Right ventricle myocardium superior (tissue), 1 donor: ENCODE data around the gene TEDC2. TPM values are rescaled to one million over a fixed set of nuclear protein-coding genes. Genes with fewer than 3 reads are reported as not detected.
A peak's percentile ranks its signal among the peaks of the same experiment; 100 is the strongest.

Source experiments
- ATAC-seq: fragments of 200-7000 bp; cut with Tn5 transposase; one replicate; pipeline ENCODE4 v1.9.1; 2020; ENCODE audit warnings: mild to moderate bottlenecking; ENCODE audit not compliant: poor library complexity
- DNase-seq: peaks from one replicate; pipeline ENCODE4 v3.0.0-alpha.2; 2020
- intact Hi-C: fragments of 100-400 bp; cut with DNase I; formaldehyde crosslinking; loops from one replicate; pipeline ENCODE4 v1.11.2; 2022
- long read RNA-seq: library from polyadenylated mRNA; unstranded; transcript quantifications from one replicate; pipeline ENCODE4 v2.0.0, GENCODE V29; 2021
- total RNA-seq: library from RNA; stranded (reverse); fragmentation: NEBNext Ultra II Directional; extraction: Animal tissue kit (Norgen Biotek cat#: 25700); gene quantifications from one replicate; pipeline ENCODE4 v1.2.1, GENCODE V29; 2021
- donor health status: DM: no; HTN: yes; CAD: no; lungs with severe emphysema.

The TEDC2 gene, protein sequence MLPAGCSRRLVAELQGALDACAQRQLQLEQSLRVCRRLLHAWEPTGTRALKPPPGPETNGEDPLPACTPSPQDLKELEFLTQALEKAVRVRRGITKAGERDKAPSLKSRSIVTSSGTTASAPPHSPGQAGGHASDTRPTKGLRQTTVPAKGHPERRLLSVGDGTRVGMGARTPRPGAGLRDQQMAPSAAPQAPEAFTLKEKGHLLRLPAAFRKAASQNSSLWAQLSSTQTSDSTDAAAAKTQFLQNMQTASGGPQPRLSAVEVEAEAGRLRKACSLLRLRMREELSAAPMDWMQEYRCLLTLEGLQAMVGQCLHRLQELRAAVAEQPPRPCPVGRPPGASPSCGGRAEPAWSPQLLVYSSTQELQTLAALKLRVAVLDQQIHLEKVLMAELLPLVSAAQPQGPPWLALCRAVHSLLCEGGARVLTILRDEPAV
- 1.0 TPM for total RNA-seq
- long read RNA-seq, partial matches to known transcripts: 1 of 5 reads
- long read RNA-seq, other reads (novel, unspliced or antisense): 2 of 5 reads

DNA sequence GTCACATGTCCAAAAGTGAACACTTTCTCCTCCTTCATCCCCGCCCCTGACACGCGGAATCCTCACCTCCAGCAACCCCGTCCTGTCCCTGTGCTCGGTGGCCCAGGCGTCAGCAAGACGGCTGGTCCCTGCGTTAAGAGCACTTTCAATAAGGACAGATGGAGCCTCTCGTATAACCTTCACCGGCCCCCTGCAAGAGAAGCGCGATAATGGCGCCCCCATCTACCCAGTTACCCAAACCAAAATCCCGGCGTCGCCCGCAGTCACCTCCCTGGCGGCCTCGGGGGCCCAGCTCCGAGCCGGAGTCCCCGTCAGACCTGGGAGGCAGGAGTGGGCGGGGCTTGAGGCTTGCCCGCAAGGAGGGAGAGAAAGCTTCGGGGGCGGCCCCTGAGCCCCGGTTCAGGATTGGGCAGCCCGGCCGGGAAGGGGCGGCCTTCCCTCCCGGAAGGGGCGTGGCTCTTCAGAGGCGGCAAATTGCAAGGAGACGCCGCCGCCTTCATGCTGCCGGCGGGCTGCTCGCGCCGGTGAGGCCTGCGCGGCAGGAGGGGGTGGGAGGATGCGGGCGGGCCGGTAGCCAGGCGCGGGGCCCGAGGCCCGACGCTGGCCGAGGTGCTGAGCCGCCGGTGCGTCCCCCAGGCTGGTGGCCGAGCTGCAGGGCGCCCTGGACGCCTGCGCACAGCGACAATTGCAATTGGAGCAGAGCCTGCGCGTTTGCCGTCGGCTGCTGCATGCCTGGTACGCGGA is at the start of gene TEDC2:
TSS of gene TEDC2 (plus strand) at position 463 of the 744 bp plus-strand sequence. CDS start at position 499, 36 bp downstream.
- DNase-seq (peak; percentile 98), ATAC-seq (peak; percentile 100)
- intact Hi-C loops: no loop called here

DNA sequence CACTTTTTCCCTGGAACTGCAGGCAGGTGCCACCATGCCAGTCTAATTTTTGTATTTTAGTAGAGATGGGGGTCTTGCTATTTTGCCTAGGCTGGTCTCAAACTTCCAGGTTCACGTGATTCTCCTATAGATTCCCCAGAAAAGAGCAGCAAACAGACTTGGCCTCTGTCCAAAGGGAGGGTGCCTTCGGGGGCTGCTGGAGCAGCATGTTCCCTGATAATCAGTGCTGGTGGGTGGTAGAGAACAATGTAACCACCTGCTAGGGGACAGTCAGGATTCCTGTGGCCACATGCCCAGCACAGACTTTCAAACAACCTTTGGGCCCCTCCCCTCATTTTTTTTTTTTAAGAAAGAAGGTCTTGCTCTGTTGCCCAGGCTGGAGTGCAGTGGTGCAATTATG is 44.8 kb upstream of the TEDC2 start:
- DNase-seq: no peak

DNA sequence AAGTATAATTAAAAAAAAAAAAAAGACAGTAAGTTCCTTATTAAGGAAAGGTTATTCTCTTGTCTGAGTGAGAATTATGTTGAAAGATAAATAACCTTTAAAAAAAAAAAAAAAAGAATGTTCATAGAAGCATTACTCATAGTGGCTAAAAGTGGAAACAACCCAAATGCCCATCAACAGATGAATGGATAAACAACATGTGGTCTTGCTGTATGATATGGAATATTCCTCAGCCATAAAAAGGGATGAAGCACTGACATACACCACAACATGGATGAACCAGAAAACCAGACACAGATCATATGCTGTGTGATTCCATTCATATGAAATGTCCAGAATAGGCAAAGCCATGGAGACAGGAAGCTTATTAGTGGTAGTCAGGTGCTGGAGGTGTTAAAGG is 39.9 kb upstream of the TEDC2 start:
- no peak for ATAC-seq
- DNase-seq: no peak
- intact Hi-C loops: loop anchor here (10.0 kb wide), 1 partner anchor 75 kb away; the partner anchor contains the start of gene ABCA3

More for the DNA sequence above, 44.8 kb upstream of the TEDC2 start:
- intact Hi-C loops: no loop called here
- no peak for ATAC-seq

DNA sequence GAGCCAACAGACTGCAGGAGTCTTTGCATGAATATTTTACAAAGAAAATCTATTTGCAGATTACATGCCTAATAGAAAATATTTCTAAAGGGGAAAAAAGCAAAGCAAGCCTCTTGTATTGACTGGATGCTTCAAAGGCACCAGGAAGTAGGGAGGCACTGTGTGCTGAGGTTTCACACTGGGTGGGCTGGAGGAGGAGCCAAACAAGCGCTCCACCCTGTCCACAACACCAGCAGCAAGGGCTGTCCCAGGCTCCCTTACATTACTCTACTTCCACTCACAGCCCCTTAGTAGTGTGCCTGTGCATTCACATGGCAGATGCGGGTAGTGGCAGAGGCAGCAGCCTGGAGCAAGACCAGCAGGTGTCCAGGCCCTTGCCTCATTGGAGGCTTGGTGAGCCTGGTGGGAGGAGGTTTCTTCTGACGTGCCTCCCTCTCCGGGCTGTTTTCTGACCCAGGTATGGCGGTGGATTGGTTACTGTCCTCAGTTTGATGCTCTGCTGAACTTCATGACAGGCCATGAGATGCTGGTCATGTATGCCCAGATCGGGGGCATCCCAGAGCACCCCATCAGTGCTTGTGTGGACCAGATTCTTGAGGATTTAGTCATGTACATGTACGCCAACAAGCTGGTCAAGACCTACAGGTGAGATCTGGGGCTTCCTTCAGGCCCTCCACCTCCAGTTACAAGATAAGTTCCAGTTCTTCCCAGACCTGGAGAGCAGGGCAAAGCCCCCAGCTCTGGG is 37.6 kb upstream of the TEDC2 start:
- DNase-seq: no peak
- no peak for ATAC-seq
- intact Hi-C loops: loop anchor here (10.0 kb wide), 1 partner anchor 77 kb away; the partner anchor contains the start of gene ABCA3

DNA sequence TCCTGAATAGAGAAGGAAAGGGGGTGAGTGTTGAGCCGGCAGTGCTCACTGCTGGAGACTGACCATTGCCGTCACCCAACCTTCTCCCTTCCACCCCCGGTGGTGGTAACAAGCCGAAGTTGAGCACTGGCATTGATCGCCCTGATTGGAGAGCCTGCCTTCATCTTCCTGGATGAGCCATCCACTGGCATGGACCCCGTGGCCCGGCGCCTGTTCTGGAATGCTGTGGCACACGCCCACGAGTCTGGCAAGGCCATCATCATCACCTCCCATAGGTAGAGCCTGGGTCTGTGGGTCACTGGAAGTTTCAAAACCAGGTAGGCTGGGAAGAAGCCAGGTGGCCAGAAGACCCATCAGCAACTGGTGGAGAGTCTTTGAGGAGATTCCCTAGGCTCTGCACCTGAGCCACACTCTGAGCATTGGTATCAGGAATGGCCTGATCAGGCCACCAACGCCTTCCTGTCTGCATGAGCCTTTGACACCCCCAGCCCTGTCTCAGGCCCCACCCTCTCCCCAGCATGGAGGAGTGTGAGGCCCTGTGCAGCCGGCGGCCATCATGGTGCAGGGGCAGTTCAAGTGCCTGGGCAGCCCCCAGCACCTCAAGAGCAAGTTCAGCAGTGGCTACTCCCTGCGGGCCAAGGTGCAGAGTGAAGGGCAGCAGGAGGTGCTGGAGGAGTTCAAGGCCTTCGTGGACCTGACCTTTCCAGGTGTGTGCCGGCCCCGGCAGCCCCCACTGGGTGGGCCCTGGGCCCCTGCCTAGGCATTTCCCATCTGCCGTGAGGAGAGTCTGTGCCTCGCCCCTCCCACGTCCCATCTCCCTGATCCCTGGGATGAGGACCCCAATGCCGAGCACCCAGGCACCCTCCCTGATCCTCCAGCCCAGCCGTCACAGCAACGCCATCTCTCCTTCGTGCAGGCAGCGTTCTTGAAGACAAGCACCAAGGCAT is 35.6 kb upstream of the TEDC2 start:
- intact Hi-C loops: loop anchor here (10.0 kb wide), 1 partner anchor 80 kb away; the partner anchor contains the start of gene ABCA3
- no peak for DNase-seq
- no peak for ATAC-seq

DNA sequence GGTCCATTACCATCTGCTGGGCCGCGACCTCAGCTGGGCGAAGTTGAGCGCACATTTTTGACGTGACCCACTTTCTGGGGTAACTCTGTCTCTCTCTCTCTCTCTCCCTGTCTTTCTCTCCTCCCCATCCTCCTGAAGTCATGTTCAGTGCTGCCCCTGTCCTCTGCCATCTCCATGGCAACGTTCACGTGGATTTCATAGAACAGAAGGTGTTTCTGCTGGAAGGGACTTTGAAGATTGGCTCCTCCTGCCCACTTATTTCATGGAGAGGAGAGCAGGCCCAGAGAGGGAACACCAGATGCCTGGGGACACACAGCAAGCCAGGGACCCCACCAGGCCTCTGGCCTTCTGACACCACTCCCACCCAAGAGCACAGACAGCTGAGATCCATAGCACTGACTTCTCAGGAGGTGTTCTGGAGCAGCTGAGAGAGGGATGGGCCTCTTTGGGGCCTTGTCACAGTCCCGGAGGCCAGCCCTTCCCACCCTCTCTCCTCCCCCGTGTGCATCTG is 34.8 kb upstream of the TEDC2 start:
- intact Hi-C loops: loop anchor here (10.0 kb wide), 1 partner anchor 80 kb away; the partner anchor contains the start of gene ABCA3
- DNase-seq: no peak
- no peak for ATAC-seq

DNA sequence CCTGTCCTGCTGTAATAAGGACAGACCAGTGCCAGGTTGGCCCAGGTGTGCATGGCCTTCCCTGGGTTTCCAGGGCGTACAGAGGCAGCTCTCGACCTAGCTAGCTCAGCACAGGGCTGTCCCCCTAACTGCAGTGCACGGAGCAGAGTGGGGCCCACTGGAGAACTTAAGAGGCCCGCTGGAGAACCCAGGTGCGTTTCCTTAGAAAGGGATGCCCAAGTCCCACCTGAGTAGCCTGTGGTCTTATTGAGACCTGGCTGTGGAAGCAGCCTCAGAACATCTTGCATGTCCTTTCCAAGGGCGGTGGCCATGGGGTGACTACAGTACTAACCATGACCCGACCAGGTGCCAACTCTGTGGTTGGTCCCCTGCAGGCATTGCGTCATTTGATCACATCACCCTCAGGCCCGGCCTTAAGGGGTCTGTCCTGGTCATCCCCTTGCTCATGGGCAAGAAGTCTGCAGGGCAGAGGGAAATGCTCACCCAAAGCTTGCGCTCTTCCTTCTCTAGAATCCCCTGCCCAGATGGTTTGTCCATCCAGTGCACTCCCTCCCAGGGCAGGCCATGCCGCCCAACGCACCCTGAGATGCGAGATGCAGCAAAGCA is 34.0 kb upstream of the TEDC2 start:
- DNase-seq (no peak), ATAC-seq (no peak)

DNA sequence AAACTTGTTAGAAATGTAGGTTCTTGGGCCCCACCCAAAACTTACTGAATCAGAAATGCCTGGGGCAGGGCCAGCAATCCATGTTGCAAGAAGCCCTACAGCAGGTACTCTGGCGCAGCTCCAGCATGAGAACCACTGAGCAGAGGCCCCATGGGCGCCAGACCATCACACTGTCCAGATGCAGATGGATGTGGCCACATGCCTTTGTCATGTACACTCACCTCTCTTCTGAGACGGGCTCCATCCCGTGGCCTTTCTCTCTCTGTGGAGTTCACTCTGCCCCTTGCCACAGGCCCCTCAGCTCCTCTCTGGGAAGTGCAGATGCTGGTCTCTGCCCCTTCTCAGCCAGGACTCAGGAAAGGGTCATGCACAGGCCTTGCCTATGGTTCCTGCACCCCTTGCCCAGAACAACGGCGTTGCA is 33.0 kb upstream of the TEDC2 start:
- DNase-seq (no peak), ATAC-seq (no peak)
- intact Hi-C loops: loop anchor here (10.0 kb wide), 1 partner anchor 82 kb away; the partner anchor contains the start of gene ABCA3

More for the DNA sequence above, 34.0 kb upstream of the TEDC2 start:
- intact Hi-C loops: loop anchor here (10.0 kb wide), 1 partner anchor 81 kb away; the partner anchor contains the start of gene ABCA3

DNA sequence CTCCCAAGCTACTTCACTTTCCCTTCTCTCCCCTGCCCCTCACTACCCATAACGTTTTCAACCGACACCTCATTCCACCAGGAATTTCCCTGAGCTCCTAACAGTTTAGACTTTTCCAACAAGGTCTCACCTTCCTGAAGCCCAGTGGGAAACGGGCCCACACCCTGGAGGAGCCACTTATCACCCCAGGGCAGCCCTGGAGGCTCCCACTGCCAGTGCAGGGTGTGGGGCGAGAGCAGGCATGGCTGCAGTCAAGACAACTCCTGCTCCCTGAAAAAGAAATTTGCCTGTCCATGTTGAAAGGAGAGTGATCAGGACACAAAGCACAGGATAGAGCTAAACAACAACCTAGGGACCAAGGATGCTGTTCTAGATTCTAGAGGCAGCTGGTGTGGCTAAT is 32.4 kb upstream of the TEDC2 start:
- DNase-seq (no peak), ATAC-seq (no peak)
- intact Hi-C loops: loop anchor here (10.0 kb wide), 1 partner anchor 83 kb away; the partner anchor contains the start of gene ABCA3

DNA sequence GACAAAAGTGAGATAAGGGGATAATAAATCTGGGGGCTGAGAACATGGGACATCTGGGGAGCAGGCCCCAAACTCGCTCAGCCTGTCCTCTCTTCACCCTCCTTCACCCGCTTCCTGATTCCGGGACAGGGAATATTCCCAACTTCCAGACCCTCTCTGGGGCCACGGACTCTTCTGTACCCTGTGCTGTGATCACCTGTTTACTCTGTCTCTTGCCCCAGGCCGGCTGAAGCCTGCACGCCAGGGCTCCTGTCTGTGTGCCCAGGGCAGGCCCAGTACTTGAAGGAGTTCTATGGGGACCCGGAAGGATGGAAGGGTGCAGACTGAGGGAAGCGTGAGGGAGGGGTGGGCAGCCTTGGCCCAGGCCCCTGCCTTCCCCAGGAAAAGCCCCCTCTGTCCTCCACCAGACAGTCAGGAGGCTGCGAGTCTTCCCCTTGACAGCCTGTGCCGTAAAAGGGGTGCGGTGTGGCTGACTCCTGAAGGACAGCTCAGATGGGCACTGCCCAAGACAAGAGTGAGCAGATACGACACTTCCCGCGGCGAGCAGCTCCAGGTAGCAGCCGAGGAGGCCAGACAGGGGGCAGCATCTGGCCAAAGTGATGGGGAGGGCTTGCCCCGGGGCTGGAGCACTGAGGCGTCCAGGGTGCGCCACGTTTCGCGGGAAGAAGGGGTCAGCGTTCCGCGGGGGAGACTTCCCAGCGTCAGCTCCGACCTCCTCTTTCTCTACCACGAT is 31.7 kb upstream of the TEDC2 start:
- DNase-seq (peak; percentile 49), ATAC-seq (peak; percentile 25)
- intact Hi-C loops: loop anchor here (10.0 kb wide), 1 partner anchor 83 kb away; the partner anchor contains the start of gene ABCA3

DNA sequence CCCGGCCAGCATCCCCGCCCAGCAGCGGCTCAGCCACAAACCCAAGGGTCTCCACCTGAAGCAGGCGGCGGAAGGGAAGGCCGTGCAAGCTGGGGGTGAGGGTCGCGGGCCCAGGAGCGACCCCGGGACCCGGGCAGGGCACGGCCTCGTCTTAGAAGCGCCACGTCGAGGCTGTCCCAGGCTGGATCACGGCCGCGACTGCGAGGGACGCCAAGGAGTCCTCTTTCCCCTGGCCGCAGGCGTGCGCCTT is 31.2 kb upstream of the TEDC2 start:
- intact Hi-C loops: loop anchor here (10.0 kb wide), 1 partner anchor 84 kb away; the partner anchor contains the start of gene ABCA3
- ATAC-seq: peak; percentile 53
- DNase-seq: no peak

DNA sequence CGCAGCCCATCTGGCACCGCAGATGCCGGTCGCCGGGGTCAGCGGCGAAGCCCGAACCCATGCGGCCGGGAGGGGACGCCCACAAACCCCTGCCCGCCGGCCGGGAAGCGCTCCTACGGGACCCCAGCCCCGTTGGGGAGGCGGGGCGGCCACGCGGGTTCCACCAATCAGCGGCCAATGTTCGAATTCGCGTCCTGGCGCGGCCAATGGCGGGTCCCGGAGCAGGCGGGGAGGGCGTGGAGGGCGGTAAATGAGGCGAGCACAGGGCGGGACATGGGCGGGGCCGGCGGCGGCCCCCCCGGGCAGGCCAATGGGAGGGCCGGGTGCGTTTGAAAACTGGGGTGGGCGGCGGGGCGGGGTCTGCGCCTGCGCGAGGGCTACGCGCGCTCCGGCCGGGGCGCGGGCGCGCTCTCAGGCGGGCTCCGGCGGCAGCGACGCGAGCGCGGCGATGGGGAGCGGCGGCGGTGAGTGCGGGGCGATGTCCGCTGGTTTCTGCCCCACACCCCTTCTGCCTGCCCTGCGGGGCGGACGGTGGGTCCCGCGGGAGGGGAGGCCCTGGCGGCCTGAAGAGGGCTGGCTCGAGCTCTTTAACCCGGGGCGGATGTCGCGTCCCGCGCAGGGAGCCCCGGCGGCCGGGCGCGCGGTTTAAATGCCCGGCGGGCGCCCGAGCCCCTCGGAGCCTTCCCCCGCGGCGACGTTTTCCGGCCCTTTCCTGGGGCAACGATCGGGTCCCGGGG is 30.7 kb upstream of the TEDC2 start, which contains the start of gene CCNF:
TSS of gene CCNF (plus strand) at position 414 of the 737 bp plus-strand sequence. CDS start at position 449, 35 bp downstream.
- peak; percentile 98 for ATAC-seq
- intact Hi-C loops: loop anchor here (10.0 kb wide), 1 partner anchor 84 kb away; the partner anchor contains the start of gene ABCA3
- DNase-seq: peak; percentile 99

DNA sequence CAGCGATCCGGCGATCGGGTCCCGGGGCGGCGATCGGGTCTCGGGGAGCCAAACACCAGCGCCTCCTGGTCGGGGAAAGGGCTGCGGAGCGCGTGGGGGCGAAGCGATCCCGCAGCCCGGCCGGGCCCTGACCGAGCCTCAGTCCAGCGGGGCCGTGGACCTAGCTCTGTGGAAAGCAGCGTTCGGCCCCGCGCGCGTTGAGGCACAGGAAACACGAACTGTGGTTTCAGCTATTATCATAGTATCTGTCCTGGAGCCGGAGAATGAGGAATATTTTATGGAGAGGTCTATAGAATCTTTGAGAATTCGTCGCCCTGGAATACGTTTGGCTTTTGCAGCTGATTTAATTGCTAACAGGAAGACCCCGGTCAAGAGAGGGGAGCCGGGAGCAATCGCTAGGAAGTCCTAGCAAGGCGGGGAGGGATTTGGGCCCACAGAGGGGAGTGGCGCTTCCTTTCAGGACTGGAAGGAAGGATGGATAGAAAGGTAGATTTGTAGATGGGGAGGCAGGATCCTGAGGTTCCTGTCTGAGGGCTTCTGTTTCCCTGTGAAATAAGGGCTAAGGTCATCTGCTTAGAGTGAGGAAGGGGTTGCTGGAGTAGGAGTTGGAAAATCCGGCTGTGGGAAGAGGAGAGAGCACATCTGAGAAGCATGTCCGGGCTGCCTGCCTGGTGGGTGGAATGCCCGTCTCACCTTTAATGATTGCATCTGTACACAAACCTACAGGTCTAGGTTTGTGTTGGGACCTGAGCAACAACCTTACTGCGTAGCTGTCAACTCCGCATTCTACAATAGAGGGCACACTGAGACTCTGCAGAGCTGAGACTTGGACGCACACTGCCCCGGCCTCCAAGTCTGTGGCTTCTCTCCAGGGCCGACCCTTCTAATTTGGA is 29.9 kb upstream of the TEDC2 start:
- ATAC-seq (peak; percentile 5), DNase-seq (no peak)
- intact Hi-C loops: loop anchor here (10.0 kb wide), 1 partner anchor 85 kb away; the partner anchor contains the start of gene ABCA3

DNA sequence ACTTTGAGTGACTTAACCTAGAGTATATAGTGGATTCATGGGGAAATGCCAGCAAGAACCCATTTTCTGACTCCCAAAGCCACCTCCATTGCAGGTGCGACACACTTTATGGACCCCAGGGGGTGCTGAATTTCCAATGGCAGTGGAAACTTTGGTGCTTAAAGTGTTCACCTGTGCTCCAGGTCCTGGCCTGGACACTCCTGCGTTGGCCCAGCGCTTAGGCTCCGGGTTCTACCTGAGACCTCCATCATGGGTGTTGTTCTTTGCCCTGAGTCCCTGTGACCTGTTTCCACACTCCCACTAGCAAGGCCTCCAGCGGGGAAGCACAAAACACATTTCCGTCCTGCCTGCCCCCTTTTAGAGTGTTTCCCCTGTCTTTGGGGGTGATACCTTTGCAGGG is 27.6 kb upstream of the TEDC2 start:
- intact Hi-C loops: no loop called here
- no peak for ATAC-seq
- no peak for DNase-seq
